Aorta (tissue), 5 donors: Measurements from ENCODE around the gene PRKCA. TPM values are rescaled to one million over a fixed set of nuclear protein-coding genes. Genes with fewer than 3 reads are reported as not detected.

Source experiments
- ATAC-seq: fragments of 200-7000 bp; cut with Tn5 transposase; one replicate; pipeline ENCODE4 v1.9.1; 2022; ENCODE audit warnings: moderate library complexity; ENCODE audit not compliant: low FRiP score
- DNase-seq, 2 donors: peaks; one replicate each; pipeline ENCODE4 v3.0.0-alpha.2; 2020
- H3K27ac ChIP-seq, 2 donors: one replicate each; pipeline ENCODE4 v1.5.1; 2013; ENCODE audit warnings: low read length in 2 of 2, mild to moderate bottlenecking in 2 of 2, moderate library complexity in 2 of 2, control low read depth in 1 of 2, inconsistent platforms in 1 of 2, low read depth in 1 of 2
- H3K27me3 ChIP-seq, 2 donors: one replicate each; pipeline ENCODE4 v1.6.1; 2013; ENCODE audit warnings: control low read depth in 1 of 2, low read length in 1 of 2, mild to moderate bottlenecking in 1 of 2, moderate library complexity in 1 of 2; ENCODE audit not compliant: insufficient read depth in 2 of 2, control insufficient read depth in 1 of 2
- H3K36me3 ChIP-seq, 2 donors: one replicate each; pipeline ENCODE4 v1.6.1; 2013; ENCODE audit warnings: control low read depth in 1 of 2, low read length in 1 of 2, mild to moderate bottlenecking in 1 of 2; ENCODE audit not compliant: insufficient read depth in 2 of 2, control insufficient read depth in 1 of 2
- H3K4me1 ChIP-seq, 2 donors: one replicate each; pipeline ENCODE4 v1.6.1; 2013; ENCODE audit warnings: low read length in 2 of 2, control low read depth in 1 of 2, mild to moderate bottlenecking in 1 of 2, moderate library complexity in 1 of 2; ENCODE audit not compliant: insufficient read depth in 2 of 2, control insufficient read depth in 1 of 2
- H3K4me3 ChIP-seq, 2 donors: one replicate each; pipeline ENCODE4 v1.5.1; 2013; ENCODE audit warnings: low read length in 2 of 2, control low read depth in 1 of 2, mild to moderate bottlenecking in 1 of 2
- H3K9me3 ChIP-seq: one replicate; pipeline ENCODE4 v1.6.1; 2013; ENCODE audit warnings: mild to moderate bottlenecking, low read length; ENCODE audit not compliant: control insufficient read depth
- WGBS, 2 donors: extraction: QIAGEN DNeasy Blood & Tissue Kit; methylation state at CpG; one replicate each; pipeline ENCODE4 v1.1.7; 2013; 5-methylcytosine and 5-hydroxymethylcytosine counted together
- intact Hi-C, 2 donors: fragments of 100-400 bp; cut with DNase I; formaldehyde crosslinking; loops; one replicate each; pipeline versions ENCODE4 v1.14.2 to v1.15.0; 2022
- polyA plus RNA-seq, 2 donors: library from polyadenylated mRNA; stranded (reverse); fragments of 200-250 nt; gene quantifications; one replicate each; pipeline ENCODE4 v1.2.3, GENCODE V29; 2013
- total RNA-seq, 2 donors: library from RNA; stranded (reverse); fragmentation: NEBNext Ultra II Directional; extraction: Animal tissue kit (Norgen Biotek cat#: 25700); gene quantifications; one replicate each; pipeline ENCODE4 v1.2.1, GENCODE V29; 2021
- donor health status: healthy with polysubstance abuse.
- donor health status: Bipolar disorder and iron deficiency.
- donor health status: DM: no; HTN: no; CAD: no.
- donor health status: DM: no; HTN: no; CAD: no.
- donor health status: DM: yes; HTN: yes; CAD: no.

Gene PRKCA
- total and polyA plus RNA-seq, 4 donors, result 2.7 to 15.4 (median 9.1) TPM

DNA sequence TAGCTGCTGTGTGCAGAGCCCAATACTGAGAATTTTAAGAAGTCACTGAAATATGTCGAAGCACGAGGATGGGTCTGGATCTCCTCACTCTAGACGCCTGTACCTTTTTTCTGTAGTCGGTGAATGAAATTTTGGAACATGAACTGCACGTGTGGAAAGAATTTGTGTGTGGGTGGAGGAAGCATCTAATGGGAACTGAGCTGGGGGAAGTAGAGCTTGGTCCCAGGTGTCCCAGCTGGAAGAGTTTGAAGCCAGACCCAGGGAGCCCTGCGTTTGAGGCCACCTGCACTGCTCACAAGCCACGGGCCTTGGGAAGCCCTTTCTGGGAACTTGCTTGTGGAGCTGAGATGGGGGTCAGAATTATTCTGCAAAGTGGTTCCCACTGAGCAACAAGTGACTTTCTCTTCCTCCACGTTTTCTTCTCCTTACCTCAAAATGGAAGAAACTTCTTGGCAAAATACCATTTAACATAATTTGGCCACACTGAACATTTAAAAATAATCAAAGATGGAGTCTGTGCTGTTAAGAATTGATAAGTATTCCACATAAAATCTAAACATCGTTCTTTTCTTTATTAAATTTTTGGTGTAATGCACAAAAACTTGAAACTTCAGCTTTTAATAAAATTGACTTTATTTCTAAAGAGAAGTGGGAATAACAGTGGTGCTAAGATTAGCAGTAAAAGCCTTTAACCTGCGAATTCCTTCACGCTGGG, 163.8 kb downstream of the PRKCA start:
- peaks cover 0 to 8% of the 10 kb centered on the region in 2 donors for H3K4me1 ChIP-seq
- no peak for ATAC-seq
- H3K4me3 ChIP-seq, result peak overlapping the region in 1 of 2 donors; percentile 6
- H3K9me3 ChIP-seq, result no peaks in the 10 kb centered on the region
- whole genome bisulfite sequencing, 2 donors, result 77 to 78% methylated on average over 11 of the region's 11 CpGs
- intact Hi-C loops, result no loop called here
- no peaks in the 10 kb centered on the region for H3K27me3 ChIP-seq
- no peak overlapping the region for H3K27ac ChIP-seq
- no peaks in the 10 kb centered on the region for H3K36me3 ChIP-seq
- DNase-seq, result no peak

DNA sequence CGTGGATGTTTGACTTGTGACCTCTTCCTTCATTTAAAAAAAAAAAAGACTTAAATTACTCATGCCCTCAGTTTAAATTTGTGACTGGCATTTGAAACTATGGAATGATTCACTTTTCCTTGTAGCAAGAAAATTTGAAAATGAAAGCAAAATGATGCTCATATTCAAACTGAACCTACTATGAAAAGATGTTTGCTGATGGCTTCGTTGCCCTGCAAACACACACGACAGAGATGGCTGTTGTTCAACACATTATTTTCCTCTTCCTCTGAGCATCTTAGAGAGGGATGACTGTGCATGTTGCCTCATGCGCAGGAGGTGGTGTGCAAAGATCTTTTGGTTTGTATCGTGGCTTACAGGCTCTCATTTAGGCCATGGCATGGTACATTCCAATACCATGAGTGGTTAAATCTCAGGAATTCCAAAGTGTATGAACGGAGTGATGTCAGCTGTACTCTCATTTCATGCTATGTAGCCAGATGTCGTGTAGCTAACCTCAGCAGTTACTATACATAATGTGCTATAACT, 164.5 kb downstream of the PRKCA start:
- intact Hi-C loops, result no loop called here
- Histone ChIP-seq H3K27me3 (no peaks in the 10 kb centered on the region), H3K27ac (peak overlapping the region; percentile 24 to 85), H3K9me3 (no peaks in the 10 kb centered on the region), H3K36me3 (no peaks in the 10 kb centered on the region), H3K4me3 (peak overlapping the region; percentile 6 to 79), H3K4me1 (peaks cover 0 to 8% of the 10 kb centered on the region in 2 donors)
- ATAC-seq, result peak; percentile 26
- no peak for DNase-seq
- 8 to 9% methylated on average over 7 of the region's 7 CpGs for WGBS, 2 donors

DNA sequence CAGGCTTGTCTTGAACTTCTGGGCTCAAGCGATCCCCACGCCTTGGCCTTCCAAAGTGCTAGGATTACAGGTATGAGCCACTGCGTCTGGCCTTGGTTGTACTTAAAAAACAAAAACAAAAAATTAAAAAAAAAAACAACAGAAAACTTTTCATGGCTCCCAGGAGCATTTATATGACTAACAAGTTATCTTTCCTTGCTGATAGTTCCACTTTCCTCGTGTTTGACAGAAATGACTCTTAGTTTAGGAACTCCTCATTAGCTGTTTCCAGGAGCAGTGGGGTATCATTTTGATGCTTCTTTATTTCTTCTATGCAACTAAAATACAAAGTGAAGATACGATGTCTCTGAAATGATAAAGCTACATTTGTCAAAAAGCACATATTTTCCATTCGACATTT, 165.4 kb downstream of the PRKCA start:
- H3K4me1 ChIP-seq, result peaks cover 0 to 8% of the 10 kb centered on the region in 2 donors
- intact Hi-C loops, result no loop called here

DNA sequence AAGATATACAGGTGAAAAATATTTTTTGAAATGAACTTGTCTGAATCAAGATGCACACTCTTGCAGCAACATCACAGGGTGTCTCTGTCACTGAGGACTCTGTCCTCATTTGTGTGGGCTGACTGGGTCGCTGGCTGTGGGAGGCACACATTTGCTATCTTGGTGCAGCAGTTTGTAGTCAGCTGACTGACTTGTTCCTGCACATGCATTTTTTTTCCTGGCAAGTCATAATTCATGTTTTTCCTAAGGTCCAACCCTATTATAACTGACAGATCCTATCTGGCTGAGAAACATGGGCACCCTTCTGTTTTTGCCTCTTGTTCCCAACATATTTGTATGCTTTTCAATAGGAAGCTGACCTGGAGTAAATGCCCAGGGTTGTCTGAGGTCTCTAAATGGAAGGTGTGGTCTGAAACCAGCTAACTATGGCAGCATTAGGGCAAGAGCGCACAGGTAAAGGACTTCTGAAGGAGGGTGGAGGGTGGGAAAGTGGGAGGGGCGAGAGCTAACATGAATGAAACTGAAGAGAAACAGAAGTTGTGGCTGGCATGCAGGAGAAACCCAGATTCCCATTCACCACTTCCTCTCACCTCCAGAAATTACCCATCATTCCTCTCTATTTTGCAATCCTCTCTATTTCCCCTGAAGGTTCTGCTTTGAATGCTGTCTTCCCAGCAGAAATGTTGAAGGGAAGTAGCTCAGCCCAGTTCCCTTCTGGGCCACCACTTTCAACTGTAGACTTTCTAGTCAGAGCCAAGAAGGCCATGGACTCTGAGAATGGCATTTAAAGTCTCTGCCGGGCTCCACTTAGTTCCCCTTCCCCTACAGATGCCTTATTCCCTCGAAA, 166.1 kb downstream of the PRKCA start:
- Histone ChIP-seq H3K27me3 (no peaks in the 10 kb centered on the region), H3K36me3 (no peaks in the 10 kb centered on the region), H3K4me1 (peaks cover 0 to 8% of the 10 kb centered on the region in 2 donors), H3K27ac (no peak overlapping the region), H3K4me3 (no peak overlapping the region), H3K9me3 (no peaks in the 10 kb centered on the region)
- DNase-seq, result peak in 1 of 2 donors; percentile 61
- intact Hi-C loops, result no loop called here
- no peak for ATAC-seq
- WGBS, 2 donors, result 63 to 66% methylated on average over 5 of the region's 5 CpGs

More for the DNA sequence above, 165.4 kb downstream of the PRKCA start:
- Histone ChIP-seq H3K36me3 (no peaks in the 10 kb centered on the region), H3K27ac (peak overlapping the region in 1 of 2 donors; percentile 40), H3K4me3 (no peak overlapping the region), H3K9me3 (no peaks in the 10 kb centered on the region), H3K27me3 (no peaks in the 10 kb centered on the region)
- ATAC-seq, result no peak
- no peak for DNase-seq
- 73 to 75% methylated on average over 6 of the region's 6 CpGs for WGBS, 2 donors

DNA sequence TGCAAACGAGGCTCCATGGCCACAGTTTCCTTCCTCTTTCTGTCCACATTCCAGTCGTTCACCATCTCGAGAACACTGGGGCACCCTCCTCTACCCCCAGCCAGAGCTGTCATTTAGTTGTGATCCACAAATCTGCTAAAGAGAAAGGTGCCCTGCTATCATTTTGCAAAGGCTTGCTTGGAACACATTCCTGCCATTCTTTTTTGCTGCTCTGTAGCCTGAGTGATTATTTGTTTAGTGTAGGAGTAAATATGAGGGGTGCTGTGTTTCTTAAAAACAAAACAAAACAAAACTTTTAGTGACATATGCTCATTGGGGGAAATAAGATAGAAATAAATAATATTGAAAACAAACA, 166.7 kb downstream of the PRKCA start:
- DNase-seq, result no peak
- peaks cover 0 to 8% of the 10 kb centered on the region in 2 donors for H3K4me1 ChIP-seq
- H3K4me3 ChIP-seq, result no peak overlapping the region
- H3K36me3 ChIP-seq, result no peaks in the 10 kb centered on the region
- 65% methylated on average over 3 of the region's 3 CpGs for WGBS, 2 donors
- H3K27me3 ChIP-seq, result no peaks in the 10 kb centered on the region
- intact Hi-C loops, result no loop called here
- no peak overlapping the region for H3K27ac ChIP-seq
- no peaks in the 10 kb centered on the region for H3K9me3 ChIP-seq
- ATAC-seq, result no peak

DNA sequence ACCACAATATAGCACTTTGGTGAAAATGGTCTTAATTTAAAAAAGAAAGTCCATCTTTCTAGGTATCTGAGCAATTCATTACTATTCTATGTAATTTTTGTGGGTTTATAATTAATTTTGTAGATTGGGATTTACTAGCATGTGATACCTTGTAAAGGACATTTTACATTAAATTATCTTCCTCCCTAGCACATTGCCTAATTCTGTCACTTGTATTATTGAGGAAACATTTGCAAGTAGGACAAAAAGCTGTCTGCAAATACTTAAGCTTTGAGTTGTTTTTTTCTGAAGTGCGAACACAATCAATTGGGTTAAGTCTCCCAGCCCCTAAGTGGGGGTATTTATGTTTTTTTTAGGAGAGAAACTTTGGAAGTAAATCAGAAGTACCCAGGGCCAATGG, 167.0 kb downstream of the PRKCA start:
- no peaks in the 10 kb centered on the region for H3K27me3 ChIP-seq
- ATAC-seq, result no peak
- H3K27ac ChIP-seq, result no peak overlapping the region
- H3K9me3 ChIP-seq, result no peaks in the 10 kb centered on the region
- no peak for DNase-seq
- WGBS, 2 donors, result 95 to 97% methylated on average over 1 of the region's 1 CpG
- peaks cover 0 to 8% of the 10 kb centered on the region in 2 donors for H3K4me1 ChIP-seq
- no peaks in the 10 kb centered on the region for H3K36me3 ChIP-seq
- intact Hi-C loops, result no loop called here
- H3K4me3 ChIP-seq, result no peak overlapping the region

DNA sequence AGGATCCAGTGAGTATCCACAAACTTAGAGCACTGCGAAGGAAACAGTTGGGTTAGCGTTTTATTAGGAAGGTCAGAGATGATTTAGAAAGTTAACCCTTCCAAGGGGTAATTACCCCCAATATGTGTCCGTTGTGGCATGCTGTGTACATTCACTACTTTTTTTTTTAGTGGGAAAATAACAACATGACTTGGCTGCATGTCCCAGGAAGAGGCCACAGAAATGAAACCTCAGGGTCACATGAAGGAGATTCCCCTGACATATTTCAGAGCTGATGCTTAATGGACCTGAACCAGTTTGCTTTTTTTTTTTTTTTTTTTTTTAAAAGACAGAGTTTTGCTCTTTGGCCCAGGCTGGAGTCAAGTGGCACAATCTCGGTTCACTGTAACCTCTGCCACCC, 167.5 kb downstream of the PRKCA start:
- Histone ChIP-seq H3K27ac (no peak overlapping the region), H3K9me3 (no peaks in the 10 kb centered on the region), H3K4me1 (peaks cover 0 to 8% of the 10 kb centered on the region in 2 donors), H3K4me3 (no peak overlapping the region), H3K36me3 (no peaks in the 10 kb centered on the region), H3K27me3 (no peaks in the 10 kb centered on the region)
- WGBS, 2 donors, result 83 to 88% methylated on average over 4 of the region's 4 CpGs
- ATAC-seq (no peak), DNase-seq (no peak)
- intact Hi-C loops, result no loop called here

DNA sequence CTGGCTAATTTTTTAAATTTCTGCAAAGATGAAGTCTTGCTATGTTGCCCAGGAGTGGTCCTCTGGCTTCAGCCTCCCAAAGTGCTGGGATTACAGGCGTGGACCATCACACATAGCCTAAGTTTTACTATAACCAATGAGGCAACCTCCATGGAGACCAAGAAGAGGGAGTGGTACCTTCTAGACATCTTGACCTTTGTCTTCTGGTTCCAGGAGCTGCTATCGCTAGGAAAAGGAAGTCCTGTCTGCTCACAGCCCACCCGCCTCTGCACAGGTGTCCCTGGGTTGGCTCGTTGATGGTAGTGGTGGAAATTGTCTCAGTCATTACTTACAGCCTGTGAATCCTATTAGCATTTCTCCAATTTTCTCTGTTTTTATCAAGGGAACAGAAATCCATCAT, 169.7 kb downstream of the PRKCA start:
- H3K36me3 ChIP-seq, result no peaks in the 10 kb centered on the region
- no peaks in the 10 kb centered on the region for H3K9me3 ChIP-seq
- H3K27ac ChIP-seq, result no peak overlapping the region
- intact Hi-C loops, result no loop called here
- H3K27me3 ChIP-seq, result no peaks in the 10 kb centered on the region
- DNase-seq (no peak), ATAC-seq (no peak)
- H3K4me3 ChIP-seq, result no peak overlapping the region
- WGBS, 2 donors, result 91 to 96% methylated on average over 4 of the region's 4 CpGs
- H3K4me1 ChIP-seq, result peaks cover 0 to 8% of the 10 kb centered on the region in 2 donors
